Prostate gland (tissue), 2 donors: ENCODE data around the gene IGSF6. TPM values are rescaled to one million over a fixed set of nuclear protein-coding genes. Genes with fewer than 3 reads are reported as not detected.
"Not testable (repeated sequence)": the region's sequence is repeated elsewhere in the genome, so short reads cannot be mapped to it uniquely, and the experiment has no call there.

ENCODE experiments used
- DNase-seq: peaks from one replicate; pipeline ENCODE4 v3.0.0-alpha.2; 2019; ENCODE audit warnings: low spot score
- H3K27ac ChIP-seq, 2 donors: fragments of 200-600 bp; sonication (generic); 2 replicates each; pipeline ENCODE4 v1.5.1; 2017 to 2019
- H3K27me3 ChIP-seq: fragments of 200-600 bp; sonication (generic); replicated peaks from 2 replicates; pipeline ENCODE4 v1.5.1; 2019; ENCODE audit not compliant: insufficient read depth
- H3K36me3 ChIP-seq, 2 donors: fragments of 200-600 bp; sonication (generic); 1 replicate in 1 of 2; 2 replicates in 1 of 2; pipeline versions ENCODE4 v1.5.1 to v1.8.1; 2017 to 2019
- H3K4me1 ChIP-seq: fragments of 200-600 bp; sonication (generic); replicated peaks from 2 replicates; pipeline ENCODE4 v1.5.1; 2019
- H3K4me3 ChIP-seq, 2 donors: fragments of 200-600 bp; sonication (generic); 2 replicates each; pipeline ENCODE4 v1.5.1; 2017 to 2019
- H3K9me3 ChIP-seq: fragments of 200-600 bp; sonication (generic); 2 replicates; pipeline ENCODE4 v1.5.1; 2017
- CTCF ChIP-seq, 4 experiments: fragments of 200-600 bp in 2 of 4; fragments of 450-650 bp in 2 of 4; sonication (generic) in 2 of 4; IDR thresholded peaks; 1 replicate in 3 of 4; 2 replicates in 1 of 4; pipeline ENCODE4 v1.5.1; 2016 to 2019; ENCODE audit warnings: antibody characterized with exemption in 4 of 4, mild to moderate bottlenecking in 2 of 4, moderate library complexity in 2 of 4
- POLR2A ChIP-seq: fragments of 450-650 bp; IDR thresholded peaks from one replicate; pipeline ENCODE4 v1.6.1; 2016; ENCODE audit warnings: antibody characterized with exemption, mild to moderate bottlenecking
- POLR2AphosphoS5 ChIP-seq: sonication (generic); formaldehyde crosslinking; IDR thresholded peaks from one replicate; pipeline ENCODE4 v1.6.1; 2017; ENCODE audit warnings: antibody characterized with exemption
- WGBS: methylation state at CpG from one replicate; pipeline ENCODE4 v1.1.5; 2018; 5-methylcytosine and 5-hydroxymethylcytosine counted together
- intact Hi-C: fragments of 100-400 bp; cut with DNase I; formaldehyde crosslinking; loops from one replicate; pipeline ENCODE4 v1.14.2; 2022
- total RNA-seq, 2 donors: library from RNA; depleted of rRNA; stranded (reverse); fragments of >200 nt; gene quantifications; one replicate each; pipeline ENCODE4 v1.1.0, GENCODE V29; 2016

IGSF6 gene
- total RNA-seq, 2 donors from 2014 or later, result 4.5 TPM; not detected in 1

GRCh38 chr16:21610006-21610544 is 42.3 kb downstream of the IGSF6 start:
- Histone ChIP-seq H3K36me3 (no peaks in the 10 kb centered on the region), H3K4me1 (no peaks in the 10 kb centered on the region), H3K27ac (no peak overlapping the region), H3K4me3 (no peak overlapping the region), H3K27me3 (no peaks in the 10 kb centered on the region), H3K9me3 (no peaks in the 10 kb centered on the region)
- 88% methylated on average over 3 of the region's 3 CpGs for WGBS
- intact Hi-C loops, result no loop called here
- no peak for TF ChIP-seq POLR2AphosphoS5
- no peak for DNase-seq

GRCh38 chr16:21608639-21609328 is 43.6 kb downstream of the IGSF6 start:
- 72% methylated on average over 3 of the region's 3 CpGs for WGBS
- TF ChIP-seq POLR2A (no peak), CTCF (IDR thresholded peaks at IDR 0.05) (no peak), POLR2AphosphoS5 (no peak)
- no peak overlapping the region for H3K27ac ChIP-seq
- H3K4me3 ChIP-seq, result no peak overlapping the region
- no peaks in the 10 kb centered on the region for H3K36me3 ChIP-seq
- no peaks in the 10 kb centered on the region for H3K27me3 ChIP-seq
- intact Hi-C loops, result no loop called here
- H3K9me3 ChIP-seq, result no peaks in the 10 kb centered on the region
- H3K4me1 ChIP-seq, result no peaks in the 10 kb centered on the region
- no peak for DNase-seq

GRCh38 chr16:21605848-21606247 is 46.6 kb downstream of the IGSF6 start:
- intact Hi-C loops, result not testable (repeated sequence)

GRCh38 chr16:21603928-21604327 is 48.5 kb downstream of the IGSF6 start:
- Histone ChIP-seq H3K36me3 (no peaks in the 10 kb centered on the region), H3K9me3 (no peaks in the 10 kb centered on the region), H3K27ac (no peak overlapping the region), H3K27me3 (no peaks in the 10 kb centered on the region), H3K4me1 (no peaks in the 10 kb centered on the region), H3K4me3 (no peak overlapping the region)
- intact Hi-C loops, result no loop called here
- TF ChIP-seq POLR2A (no peak), CTCF (IDR thresholded peaks at IDR 0.05) (no peak), POLR2AphosphoS5 (no peak)
- no peak for DNase-seq
- 20% methylated on average over 3 of the region's 3 CpGs for WGBS

More at GRCh38 chr16:21605848-21606247, 46.6 kb downstream of the IGSF6 start:
- DNase-seq, H3K4me1 ChIP-seq, H3K4me3 ChIP-seq, H3K9me3 ChIP-seq, H3K36me3 ChIP-seq, H3K27ac ChIP-seq, H3K27me3 ChIP-seq: not testable (repeated sequence)
- 91% methylated on average over 8 of the region's 8 CpGs for WGBS

GRCh38 chr16:21602785-21603184 is 49.6 kb downstream of the IGSF6 start:
- TF ChIP-seq POLR2AphosphoS5 (no peak), CTCF (IDR thresholded peaks at IDR 0.05) (no peak), POLR2A (no peak)
- 96% methylated on average over 3 of the region's 3 CpGs for WGBS

More at GRCh38 chr16:21602785-21603184, 49.6 kb downstream of the IGSF6 start:
- intact Hi-C loops, result no loop called here
- Histone ChIP-seq H3K27me3 (no peaks in the 10 kb centered on the region), H3K27ac (no peak overlapping the region), H3K4me1 (no peaks in the 10 kb centered on the region), H3K9me3 (no peaks in the 10 kb centered on the region), H3K36me3 (no peaks in the 10 kb centered on the region), H3K4me3 (no peak overlapping the region)
- DNase-seq, result no peak
